GM19043 (cell line): ENCODE data around the gene KLHL11.

Source experiments
- ATAC-seq: cut with Tn5 transposase; IDR thresholded peaks from one replicate; pipeline ENCODE4 v1.9.1; 2021; ENCODE audit warnings: low read depth; ENCODE audit not compliant: unreplicated experiment

The KLHL11 gene

GRCh38 chr17:41864836-41865595 is at the start of gene KLHL11:
Gene KLHL11, minus strand, starts transcription at chr17:41865423. Its CDS starts 53 bp downstream, at chr17:41865370.
- peak; percentile 81 for ATAC-seq

- no peak for ATAC-seq
Measured at GRCh38 chr17:41915020-41915419, 49.8 kb upstream of the KLHL11 start.

GRCh38 chr17:41914358-41914766 is 49.1 kb upstream of the KLHL11 start:
- no peak for ATAC-seq

- ATAC-seq = no peak
Measured at GRCh38 chr17:41913798-41914197, 48.6 kb upstream of the KLHL11 start.

- ATAC-seq = no peak
Measured at GRCh38 chr17:41912925-41913324, 47.7 kb upstream of the KLHL11 start.

GRCh38 chr17:41910701-41911391 is 45.6 kb upstream of the KLHL11 start:
- no peak for ATAC-seq

- ATAC-seq = no peak
Measured at GRCh38 chr17:41909088-41909487, 43.9 kb upstream of the KLHL11 start.

- no peak for ATAC-seq
Measured at GRCh38 chr17:41907633-41908539, 42.7 kb upstream of the KLHL11 start.

- ATAC-seq = no peak
Measured at GRCh38 chr17:41907185-41907556, 41.9 kb upstream of the KLHL11 start.

GRCh38 chr17:41906465-41907184 is 41.4 kb upstream of the KLHL11 start:
- no peak for ATAC-seq

- no peak for ATAC-seq
Measured at GRCh38 chr17:41905172-41905571, 39.9 kb upstream of the KLHL11 start.

GRCh38 chr17:41904242-41904841 is 39.1 kb upstream of the KLHL11 start:
- no peak for ATAC-seq

- no peak for ATAC-seq
Measured at GRCh38 chr17:41901646-41902045, 36.4 kb upstream of the KLHL11 start.

- no peak for ATAC-seq
Measured at GRCh38 chr17:41896726-41897125, 31.5 kb upstream of the KLHL11 start.

GRCh38 chr17:41895617-41896016 is 30.4 kb upstream of the KLHL11 start:
- ATAC-seq = no peak

- no peak for ATAC-seq
Measured at GRCh38 chr17:41894791-41895331, 29.6 kb upstream of the KLHL11 start.

- no peak for ATAC-seq
Measured at GRCh38 chr17:41893384-41893783, 28.2 kb upstream of the KLHL11 start.

GRCh38 chr17:41892021-41892376 is 26.8 kb upstream of the KLHL11 start:
- no peak for ATAC-seq

- ATAC-seq = no peak
Measured at GRCh38 chr17:41891135-41892020, 26.2 kb upstream of the KLHL11 start.
